Left ventricle myocardium superior (tissue), 1 donor: Measurements from ENCODE around the gene TEX51. TPM values are rescaled to one million over a fixed set of nuclear protein-coding genes. Genes with fewer than 3 reads are reported as not detected.

Experiments
- ATAC-seq: fragments of 200-7000 bp; cut with Tn5 transposase; one replicate; pipeline ENCODE4 v1.9.1; 2020; ENCODE audit warnings: mild to moderate bottlenecking, moderate library complexity
- DNase-seq: peaks from one replicate; pipeline ENCODE4 v3.0.0-alpha.2; 2020
- intact Hi-C: fragments of 100-400 bp; cut with micrococcal nuclease; formaldehyde crosslinking; loops from one replicate; pipeline ENCODE4 v1.11.0; 2022
- long read RNA-seq: library from polyadenylated mRNA; unstranded; transcript quantifications from one replicate; pipeline ENCODE4 v2.0.0, GENCODE V29; 2021
- total RNA-seq: library from RNA; stranded (reverse); fragmentation: NEBNext Ultra II Directional; extraction: Animal tissue kit (Norgen Biotek cat#: 25700); gene quantifications from one replicate; pipeline ENCODE4 v1.2.1, GENCODE V29; 2021
- donor health status: DM: no; HTN: yes; CAD: no; lungs with severe emphysema.

Gene TEX51
- total RNA-seq, result not detected
- long read RNA-seq, result 0 reads

- no peak for DNase-seq
- ATAC-seq, result no peak
- intact Hi-C loops, result no loop called here
Measured at GRCh38 chr2:126898636-126899035, at the start of gene TEX51. Gene TEX51, plus strand, starts transcription at chr2:126898890. Its CDS starts 29 bp downstream, at chr2:126898919.

GRCh38 chr2:126849054-126849453 lies 49.6 kb upstream of the TEX51 start:
- intact Hi-C loops, result no loop called here
- no peak for ATAC-seq
- DNase-seq, result no peak

- intact Hi-C loops, result no loop called here
- no peak for DNase-seq
- ATAC-seq, result no peak
Measured at GRCh38 chr2:126849486-126849885, 49.2 kb upstream of the TEX51 start.

- no peak for DNase-seq
- no peak for ATAC-seq
- intact Hi-C loops, result no loop called here
Measured at GRCh38 chr2:126849991-126850535, 48.6 kb upstream of the TEX51 start.

GRCh38 chr2:126850940-126851339 lies 47.8 kb upstream of the TEX51 start:
- intact Hi-C loops, result no loop called here
- ATAC-seq, result no peak
- no peak for DNase-seq

- DNase-seq (no peak), ATAC-seq (no peak)
- intact Hi-C loops, result no loop called here
Measured at GRCh38 chr2:126851756-126852155, 46.9 kb upstream of the TEX51 start.

- intact Hi-C loops, result no loop called here
- no peak for DNase-seq
- ATAC-seq, result no peak
Measured at GRCh38 chr2:126852361-126852760, 46.3 kb upstream of the TEX51 start.

GRCh38 chr2:126855606-126856005 lies 43.1 kb upstream of the TEX51 start:
- no peak for DNase-seq
- intact Hi-C loops, result no loop called here
- ATAC-seq, result no peak

GRCh38 chr2:126856403-126856802 lies 42.3 kb upstream of the TEX51 start:
- DNase-seq (no peak), ATAC-seq (peak; percentile 61)
- intact Hi-C loops, result no loop called here

GRCh38 chr2:126857502-126857901 lies 41.2 kb upstream of the TEX51 start:
- ATAC-seq (no peak), DNase-seq (no peak)
- intact Hi-C loops, result no loop called here

GRCh38 chr2:126858013-126858412 lies 40.7 kb upstream of the TEX51 start:
- intact Hi-C loops, result no loop called here

GRCh38 chr2:126858436-126858835 lies 40.3 kb upstream of the TEX51 start:
- no peak for ATAC-seq
- intact Hi-C loops, result no loop called here
- no peak for DNase-seq

More at GRCh38 chr2:126858013-126858412, 40.7 kb upstream of the TEX51 start:
- no peak for ATAC-seq
- no peak for DNase-seq

GRCh38 chr2:126858991-126859390 lies 39.7 kb upstream of the TEX51 start:
- intact Hi-C loops, result no loop called here
- no peak for ATAC-seq
- DNase-seq, result no peak

- no peak for DNase-seq
- intact Hi-C loops, result no loop called here
- no peak for ATAC-seq
Measured at GRCh38 chr2:126859631-126860030, 39.1 kb upstream of the TEX51 start.

GRCh38 chr2:126860385-126860784 lies 38.3 kb upstream of the TEX51 start:
- ATAC-seq (no peak), DNase-seq (no peak)
- intact Hi-C loops, result no loop called here

- no peak for ATAC-seq
- DNase-seq, result no peak
- intact Hi-C loops, result no loop called here
Measured at GRCh38 chr2:126862730-126863129, 36.0 kb upstream of the TEX51 start.

- intact Hi-C loops, result no loop called here
- no peak for DNase-seq
- no peak for ATAC-seq
Measured at GRCh38 chr2:126863336-126864015, 35.2 kb upstream of the TEX51 start.

- ATAC-seq, result no peak
- intact Hi-C loops, result no loop called here
- no peak for DNase-seq
Measured at GRCh38 chr2:126864861-126865260, 33.8 kb upstream of the TEX51 start.

GRCh38 chr2:126866451-126866850 lies 32.2 kb upstream of the TEX51 start:
- intact Hi-C loops, result no loop called here
- ATAC-seq, result no peak

GRCh38 chr2:126874961-126875360 lies 23.7 kb upstream of the TEX51 start:
- no peak for DNase-seq
- intact Hi-C loops, result no loop called here

More at GRCh38 chr2:126866451-126866850, 32.2 kb upstream of the TEX51 start:
- no peak for DNase-seq

GRCh38 chr2:126876631-126877030 lies 22.1 kb upstream of the TEX51 start:
- ATAC-seq (no peak), DNase-seq (no peak)
- intact Hi-C loops, result no loop called here

More at GRCh38 chr2:126874961-126875360, 23.7 kb upstream of the TEX51 start:
- no peak for ATAC-seq
